Osteoblast (primary cell): ENCODE data around the gene SERPINH1. TPM values are rescaled to one million over a fixed set of nuclear protein-coding genes. Genes with fewer than 3 reads are reported as not detected.

Source experiments
- DNase-seq: peaks from one replicate; pipeline ENCODE4 v3.0.0; 2011; ENCODE audit warnings: low spot score, mixed read lengths; ENCODE audit not compliant: insufficient read length; ENCODE audit errors: missing footprints
- H2AFZ ChIP-seq: 2 replicates; pipeline ENCODE4 v1.6.0; 2011; ENCODE audit warnings: mild to moderate bottlenecking, low read length
- H3K27ac ChIP-seq: 2 replicates; pipeline ENCODE4 v1.5.1; 2011; ENCODE audit warnings: mild to moderate bottlenecking, low read depth, low read length, moderate library complexity
- H3K27me3 ChIP-seq: 2 replicates; pipeline ENCODE4 v1.6.0; 2012; ENCODE audit warnings: mild to moderate bottlenecking, control low read depth, inconsistent platforms, low read length, moderate library complexity; ENCODE audit not compliant: insufficient read depth
- H3K36me3 ChIP-seq: 2 replicates; pipeline ENCODE4 v1.5.1; 2011; ENCODE audit warnings: mild to moderate bottlenecking, low read length, control low read depth, moderate library complexity; ENCODE audit not compliant: insufficient read depth
- H3K4me1 ChIP-seq: 2 replicates; pipeline ENCODE4 v1.5.1; 2011; ENCODE audit warnings: mild to moderate bottlenecking, low read length, control low read depth, moderate library complexity; ENCODE audit not compliant: insufficient read depth
- H3K4me2 ChIP-seq: 2 replicates; pipeline ENCODE4 v1.6.0; 2011; ENCODE audit warnings: mild to moderate bottlenecking, low read length; ENCODE audit not compliant: insufficient read depth
- H3K4me3 ChIP-seq: fragments of 200-600 bp; sonication (generic); 3 replicates; pipeline ENCODE4 v1.5.1; 2012; ENCODE audit warnings: mild to moderate bottlenecking, low read length, inconsistent platforms; ENCODE audit not compliant: insufficient read depth
- H3K79me2 ChIP-seq: 2 replicates; pipeline ENCODE4 v1.6.0; 2012; ENCODE audit warnings: mild to moderate bottlenecking, low read length, control low read depth, inconsistent platforms; ENCODE audit not compliant: insufficient read depth
- H3K9me3 ChIP-seq: 2 replicates; pipeline ENCODE4 v1.5.1; 2011; ENCODE audit warnings: low read depth, low read length, control low read depth
- H4K20me1 ChIP-seq: 2 replicates; pipeline ENCODE4 v1.6.0; 2012; ENCODE audit warnings: mild to moderate bottlenecking, low read length, control low read depth; ENCODE audit not compliant: insufficient read depth
- CTCF ChIP-seq: IDR thresholded peaks from 2 replicates; pipeline ENCODE4 v1.5.1; 2011; ENCODE audit warnings: mild to moderate bottlenecking, low read depth, low read length, moderate library complexity; ENCODE audit errors: extremely low read depth
- total RNA-seq: library from RNA; depleted of rRNA; stranded (reverse); fragments of >200 nt; gene quantifications from 2 replicates; pipeline ENCODE4 v1.2.3, GENCODE V29; 2012

Gene SERPINH1
- total RNA-seq, 1 donor: 1,318 TPM

- no peak overlapping the region for H3K4me3 ChIP-seq
- TF ChIP-seq CTCF: no peak
- no peak overlapping the region for H2AFZ ChIP-seq
- DNase-seq: no peak
- peaks cover 7% of the 10 kb centered on the region for H3K27me3 ChIP-seq
- H3K79me2 ChIP-seq: no peaks in the 10 kb centered on the region
- H3K4me2 ChIP-seq: no peak overlapping the region
- H3K27ac ChIP-seq: no peak overlapping the region
- H3K36me3 ChIP-seq: no peaks in the 10 kb centered on the region
- no peaks in the 10 kb centered on the region for H3K9me3 ChIP-seq
- no peaks in the 10 kb centered on the region for H4K20me1 ChIP-seq
- no peaks in the 10 kb centered on the region for H3K4me1 ChIP-seq
Measured at GRCh38 chr11:75593286-75593915, 31.3 kb downstream of the SERPINH1 start.

- Histone ChIP-seq H3K79me2 (no peaks in the 10 kb centered on the region), H3K4me2 (no peak overlapping the region), H3K27me3 (peaks cover 7% of the 10 kb centered on the region), H2AFZ (no peak overlapping the region), H3K27ac (no peak overlapping the region), H3K4me1 (no peaks in the 10 kb centered on the region), H3K36me3 (no peaks in the 10 kb centered on the region), H3K9me3 (no peaks in the 10 kb centered on the region), H3K4me3 (no peak overlapping the region), H4K20me1 (no peaks in the 10 kb centered on the region)
- no peak for TF ChIP-seq CTCF
- DNase-seq: no peak
Measured at GRCh38 chr11:75594211-75594610, 32.2 kb downstream of the SERPINH1 start.

GRCh38 chr11:75595429-75595828 lies 33.4 kb downstream of the SERPINH1 start:
- Histone ChIP-seq H3K4me1 (no peaks in the 10 kb centered on the region), H3K4me3 (no peak overlapping the region), H3K27ac (no peak overlapping the region), H3K4me2 (no peak overlapping the region), H3K27me3 (peaks cover 7% of the 10 kb centered on the region), H4K20me1 (no peaks in the 10 kb centered on the region), H2AFZ (no peak overlapping the region), H3K79me2 (no peaks in the 10 kb centered on the region), H3K9me3 (no peaks in the 10 kb centered on the region), H3K36me3 (no peaks in the 10 kb centered on the region)
- TF ChIP-seq CTCF: no peak
- DNase-seq: no peak

- Histone ChIP-seq H3K27me3 (peaks cover 7% of the 10 kb centered on the region), H3K27ac (no peak overlapping the region), H3K4me3 (no peak overlapping the region), H3K4me2 (no peak overlapping the region), H3K36me3 (no peaks in the 10 kb centered on the region), H3K79me2 (no peaks in the 10 kb centered on the region), H3K9me3 (no peaks in the 10 kb centered on the region), H3K4me1 (no peaks in the 10 kb centered on the region), H2AFZ (no peak overlapping the region), H4K20me1 (no peaks in the 10 kb centered on the region)
- no peak for TF ChIP-seq CTCF
- DNase-seq: no peak
Measured at GRCh38 chr11:75596914-75597313, 34.9 kb downstream of the SERPINH1 start.
